HG03045 (cell line): ENCODE results near the gene DENND5B.
"Not testable (repeated sequence)": the region's sequence is repeated elsewhere in the genome, so short reads cannot be mapped to it uniquely, and the experiment has no call there.

Experiments
- ATAC-seq: cut with Tn5 transposase; IDR thresholded peaks from one replicate; pipeline ENCODE4 v1.9.1; 2021; ENCODE audit warnings: mild to moderate bottlenecking, moderate library complexity; ENCODE audit not compliant: unreplicated experiment

The DENND5B gene

GRCh38 chr12:31476437-31476836 lies 114.5 kb downstream of the DENND5B start:
- ATAC-seq = no peak

- not testable (repeated sequence) for ATAC-seq
Measured at GRCh38 chr12:31475610-31476009, 115.3 kb downstream of the DENND5B start.

- no peak for ATAC-seq
Measured at GRCh38 chr12:31474751-31475150, 116.2 kb downstream of the DENND5B start.

GRCh38 chr12:31471823-31472222 lies 119.1 kb downstream of the DENND5B start:
- no peak for ATAC-seq

- no peak for ATAC-seq
Measured at GRCh38 chr12:31471051-31471450, 119.9 kb downstream of the DENND5B start.

- ATAC-seq = no peak
Measured at GRCh38 chr12:31470459-31470858, 120.5 kb downstream of the DENND5B start.

- ATAC-seq = no peak
Measured at GRCh38 chr12:31466768-31467167, 124.2 kb downstream of the DENND5B start.

GRCh38 chr12:31465002-31465401 lies 125.9 kb downstream of the DENND5B start:
- no peak for ATAC-seq

- ATAC-seq = no peak
Measured at GRCh38 chr12:31460024-31460423, 130.9 kb downstream of the DENND5B start.

- ATAC-seq = no peak
Measured at GRCh38 chr12:31456562-31456961, 134.4 kb downstream of the DENND5B start.

- ATAC-seq = no peak
Measured at GRCh38 chr12:31444736-31445135, 146.2 kb downstream of the DENND5B start.

GRCh38 chr12:31440586-31440985 lies 150.3 kb downstream of the DENND5B start:
- ATAC-seq = no peak

GRCh38 chr12:31440134-31440533 lies 150.8 kb downstream of the DENND5B start:
- no peak for ATAC-seq

- no peak for ATAC-seq
Measured at GRCh38 chr12:31431721-31432240, 159.2 kb downstream of the DENND5B start.

- no peak for ATAC-seq
Measured at GRCh38 chr12:31423405-31423804, 167.5 kb downstream of the DENND5B start.

GRCh38 chr12:31412292-31412801 lies 178.6 kb downstream of the DENND5B start:
- ATAC-seq = no peak

GRCh38 chr12:31408763-31409162 lies 182.2 kb downstream of the DENND5B start:
- no peak for ATAC-seq

GRCh38 chr12:31407562-31407961 lies 183.4 kb downstream of the DENND5B start:
- ATAC-seq = no peak

GRCh38 chr12:31406345-31406744 lies 184.6 kb downstream of the DENND5B start:
- ATAC-seq = peak; percentile 68

GRCh38 chr12:31405021-31405420 lies 185.9 kb downstream of the DENND5B start:
- no peak for ATAC-seq

- peak; percentile 76 for ATAC-seq
Measured at GRCh38 chr12:31403099-31403607, 187.8 kb downstream of the DENND5B start.

- ATAC-seq = no peak
Measured at GRCh38 chr12:31393004-31393550, 197.9 kb downstream of the DENND5B start.

GRCh38 chr12:31390991-31391390 lies 199.9 kb downstream of the DENND5B start:
- ATAC-seq = no peak
